ENCODE results near the gene LRRN2. TPM values are rescaled to one million over a fixed set of nuclear protein-coding genes. Genes with fewer than 3 reads are reported as not detected.
"Not testable (repeated sequence)": the region's sequence is repeated elsewhere in the genome, so short reads cannot be mapped to it uniquely, and the experiment has no call there.

The LRRN2 gene
- 7.7 TPM for total RNA-seq

DNA sequence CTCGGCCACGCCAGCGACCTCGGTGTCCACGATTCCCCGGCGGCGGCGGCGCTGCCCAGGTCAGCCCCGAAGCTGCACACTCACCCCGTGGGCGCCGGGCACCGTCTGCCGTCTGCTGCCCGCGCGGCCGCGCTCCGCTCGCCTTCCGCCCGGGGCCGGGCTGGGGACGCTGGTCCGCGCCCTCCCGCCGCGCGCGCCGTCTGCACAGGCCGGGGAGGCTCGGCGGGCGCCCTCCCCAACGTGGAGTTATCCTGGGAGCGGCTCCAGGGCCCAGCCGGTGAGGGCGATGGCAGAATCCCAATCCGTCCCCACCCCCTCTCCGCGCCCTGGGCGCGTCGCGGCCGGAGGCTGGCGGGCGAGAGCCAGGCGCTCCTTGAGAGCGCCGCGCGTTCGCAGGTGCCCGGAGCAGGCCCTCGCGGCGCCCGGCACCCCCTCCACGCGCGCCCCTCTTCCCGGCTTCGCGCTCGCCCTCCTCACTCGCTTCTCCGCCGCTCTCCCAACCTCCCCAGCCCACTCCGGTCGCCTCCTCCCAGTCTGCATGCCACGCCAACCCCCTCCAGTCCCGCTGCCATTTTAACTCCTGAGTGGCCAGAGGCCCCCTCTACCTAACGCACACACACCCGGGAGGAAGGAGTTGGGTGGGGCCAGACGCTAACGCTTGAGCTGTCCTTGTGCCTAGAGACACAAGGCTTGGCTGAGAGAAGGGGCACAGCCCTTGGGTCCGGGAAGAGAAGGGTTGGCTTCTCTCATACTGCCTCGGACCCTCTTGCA lies at the start of gene LRRN2:
LRRN2 (minus strand) TSS at position 503 of the 771 bp plus-strand sequence. CDS start 65,746 bp downstream, outside the sequence.
- DNase-seq (ENCODE audit: low spot score in 2 of 2) (peak; percentile 65 to 72), FAIRE-seq (no peak)

DNA sequence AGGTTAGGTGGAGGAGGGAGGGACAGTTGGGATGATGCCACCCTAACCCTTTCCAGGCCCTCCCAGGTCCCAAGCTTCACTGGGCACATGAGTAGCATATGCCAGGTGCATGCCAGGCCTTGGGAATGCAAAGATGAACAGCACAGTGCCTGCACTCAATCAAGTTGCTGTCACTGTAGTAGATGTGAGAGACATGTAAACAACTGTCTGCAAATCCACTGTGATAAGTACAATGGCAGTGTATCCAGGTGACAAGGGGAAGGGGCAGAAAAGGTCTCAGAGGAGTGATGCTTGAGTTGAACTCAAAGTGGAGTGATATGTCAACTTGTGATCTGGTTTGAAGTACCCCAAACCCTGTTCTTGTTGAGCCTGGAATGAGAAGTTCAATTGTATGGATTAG lies 49.5 kb upstream of the LRRN2 start:
- DNase-seq (ENCODE audit: low spot score in 2 of 2) (no peak), FAIRE-seq (no peak)

DNA sequence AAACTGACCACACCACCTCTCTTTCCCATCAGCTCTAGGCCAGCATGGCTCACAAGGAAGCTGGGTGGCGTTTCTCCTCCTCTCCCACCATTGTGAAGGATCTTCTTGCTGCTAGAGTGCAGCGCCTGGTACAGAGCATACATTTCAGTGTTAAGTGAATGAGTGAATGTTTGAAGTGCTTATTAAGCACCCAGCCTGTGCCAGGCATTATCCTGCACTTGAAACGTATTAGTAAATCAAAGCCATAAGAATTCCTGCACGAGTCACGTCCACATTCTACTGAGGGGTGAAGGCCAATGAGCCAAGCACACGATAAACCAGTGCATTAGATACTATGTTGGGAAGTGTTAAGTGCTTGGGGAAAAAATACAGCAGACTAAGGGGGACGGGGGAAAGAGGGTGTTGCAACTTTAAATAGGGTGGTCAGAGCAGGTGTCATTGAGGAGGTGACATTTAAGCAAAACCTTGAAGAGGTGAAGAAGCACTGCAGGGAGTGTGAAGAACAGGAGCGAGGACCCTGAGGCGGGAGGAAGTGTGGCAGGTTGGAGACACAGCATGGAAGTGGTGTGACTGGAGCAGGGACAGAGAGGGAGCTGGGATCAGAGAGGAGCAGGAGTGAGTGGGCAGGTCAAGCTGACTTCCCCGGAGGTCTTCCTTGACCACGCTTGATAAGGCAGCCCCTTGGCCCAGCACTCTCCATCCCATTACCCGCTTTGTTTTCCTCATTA lies 48.5 kb upstream of the LRRN2 start:
- FAIRE-seq: no peak
- DNase-seq (ENCODE audit: low spot score in 2 of 2): no peak

DNA sequence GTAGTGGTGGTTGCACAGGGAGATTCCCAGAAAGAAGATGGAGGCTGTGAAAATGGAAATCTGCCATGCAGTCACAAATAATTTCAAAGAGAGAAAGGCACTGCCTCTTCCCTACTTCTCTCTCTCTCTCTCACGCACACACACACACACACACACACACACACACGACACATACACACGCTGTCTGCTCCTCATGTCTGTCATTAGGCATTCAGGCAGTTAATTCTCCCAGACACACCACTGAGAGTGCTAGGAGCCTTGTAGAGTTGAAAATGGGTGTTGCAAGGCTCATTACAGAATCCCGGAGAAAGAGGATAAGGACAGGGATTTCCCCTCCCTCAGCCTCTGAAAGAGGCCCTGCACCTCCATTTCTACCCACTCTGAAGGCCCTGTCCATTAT lies 47.8 kb upstream of the LRRN2 start:
- FAIRE-seq (no peak), DNase-seq (ENCODE audit: low spot score in 2 of 2) (no peak)

DNA sequence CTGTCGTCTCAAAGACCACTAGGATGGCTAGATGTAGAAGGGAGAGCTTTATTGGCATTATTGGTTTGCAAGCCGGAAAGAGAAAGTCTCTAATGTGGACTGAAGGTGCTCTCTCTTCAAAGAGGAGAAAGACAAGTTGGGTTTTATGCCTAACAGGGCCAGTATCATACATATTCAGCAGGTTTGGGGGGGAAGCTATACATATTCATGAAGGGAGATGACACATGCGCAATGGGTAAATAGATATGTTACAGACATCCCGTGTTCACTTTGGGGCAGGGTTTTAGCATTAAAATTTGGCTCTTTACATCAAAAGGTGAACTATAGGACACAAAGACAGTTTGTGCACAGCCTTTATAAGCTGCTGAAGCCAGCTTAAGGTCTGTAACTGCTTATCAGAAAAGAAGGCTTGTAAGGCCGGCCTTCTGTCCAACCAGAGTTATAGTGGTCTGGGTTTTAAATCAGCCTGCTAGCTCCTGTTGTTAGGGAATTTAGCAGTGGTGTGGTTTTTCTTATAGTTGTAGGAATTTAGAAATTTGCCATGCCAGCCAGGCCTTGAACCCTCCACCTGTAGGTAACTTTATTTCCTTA lies 46.5 kb upstream of the LRRN2 start:
- DNase-seq (ENCODE audit: low spot score in 2 of 2) (no peak), FAIRE-seq (no peak)

DNA sequence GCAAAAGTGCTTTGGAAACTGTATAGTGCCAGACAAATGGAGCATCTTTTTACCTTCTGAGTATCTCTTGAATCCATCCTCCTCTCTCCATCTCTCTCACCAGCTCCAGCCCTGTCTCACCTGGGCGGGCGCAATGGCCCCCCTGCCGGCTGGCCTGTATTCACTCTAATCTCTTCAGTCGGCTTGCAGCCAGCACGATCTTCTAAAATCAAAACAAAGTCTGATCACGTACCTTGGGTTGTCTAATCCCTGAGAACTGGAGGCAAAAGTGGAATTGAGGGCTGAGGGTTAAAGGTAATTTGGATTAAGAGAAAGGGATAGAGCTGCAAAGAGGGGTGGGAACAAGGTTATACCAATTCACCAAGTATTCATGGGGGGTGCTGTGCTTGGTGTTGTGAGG lies 46.0 kb upstream of the LRRN2 start:
- DNase-seq (ENCODE audit: low spot score in 2 of 2) (no peak), FAIRE-seq (no peak)

DNA sequence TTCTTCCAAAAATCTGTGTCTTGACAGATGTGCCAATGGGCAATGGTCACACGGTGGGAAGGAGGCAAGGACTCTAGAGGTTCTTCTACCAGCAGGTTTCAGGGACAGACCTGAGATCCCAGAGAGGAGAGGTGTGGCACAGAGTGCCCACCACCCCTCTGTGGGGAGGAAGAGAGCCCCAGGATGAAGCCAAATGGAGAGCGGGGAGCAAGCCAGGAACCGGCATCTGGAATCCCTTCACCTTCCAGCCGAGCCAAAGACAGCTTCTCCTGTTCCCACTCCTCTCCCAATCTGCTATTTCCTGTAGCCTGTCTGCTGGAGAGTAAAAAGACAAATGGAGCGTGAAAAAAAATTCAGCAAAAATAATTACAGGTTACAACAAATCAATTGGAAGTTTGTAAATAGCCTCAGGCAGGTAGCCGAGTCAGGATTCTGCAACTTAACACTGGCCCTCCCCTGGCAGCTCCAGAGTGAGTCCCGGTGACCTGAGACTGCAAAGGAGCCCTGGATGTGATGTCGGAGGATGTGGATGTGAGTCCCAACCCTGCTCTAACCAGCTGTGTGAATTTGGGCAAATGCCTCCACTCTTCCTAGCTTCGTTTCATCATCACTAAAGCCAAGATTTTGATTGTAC lies 45.4 kb upstream of the LRRN2 start:
- FAIRE-seq: no peak
- DNase-seq (ENCODE audit: low spot score in 2 of 2): no peak

DNA sequence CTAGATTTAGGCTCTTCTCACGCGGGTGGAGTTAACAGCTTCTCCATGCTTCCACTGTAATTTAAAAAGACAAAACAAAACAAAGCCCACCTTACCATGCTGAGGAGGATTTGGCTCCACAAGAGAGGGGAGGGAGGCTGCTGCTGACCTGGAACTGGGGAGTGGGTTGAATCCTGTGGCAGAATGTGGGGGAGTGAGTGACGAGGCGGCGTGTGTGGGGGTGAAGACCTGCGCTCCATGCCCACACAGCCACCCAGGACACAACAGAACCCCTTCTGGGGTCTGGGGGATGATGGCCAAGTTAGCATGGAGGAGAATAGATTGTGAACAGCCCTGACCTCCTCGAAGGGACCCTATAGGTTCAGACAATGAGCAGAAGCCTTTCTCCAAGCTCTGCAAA lies 44.0 kb upstream of the LRRN2 start:
- DNase-seq (ENCODE audit: low spot score in 2 of 2) (no peak), FAIRE-seq (no peak)

DNA sequence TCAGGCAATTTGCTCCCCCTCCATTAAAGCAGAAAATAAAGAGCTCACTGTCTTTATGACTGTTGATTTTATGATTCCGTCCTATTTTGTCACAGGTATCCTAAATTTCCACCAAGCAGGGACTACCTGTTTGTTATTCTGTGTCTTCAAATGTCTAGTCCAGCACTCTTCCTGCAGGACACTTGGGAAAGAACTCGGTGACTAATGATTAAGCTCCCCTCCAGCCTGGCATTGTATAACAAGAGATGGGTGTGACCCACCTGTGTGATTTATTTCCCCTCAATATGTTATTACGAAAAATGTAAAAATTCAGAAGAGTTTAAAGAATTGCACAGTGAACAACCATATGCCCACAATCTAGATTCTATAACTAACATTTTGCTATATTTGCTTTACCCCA lies 42.9 kb upstream of the LRRN2 start:
- DNase-seq (ENCODE audit: low spot score in 2 of 2) (no peak), FAIRE-seq (no peak)

DNA sequence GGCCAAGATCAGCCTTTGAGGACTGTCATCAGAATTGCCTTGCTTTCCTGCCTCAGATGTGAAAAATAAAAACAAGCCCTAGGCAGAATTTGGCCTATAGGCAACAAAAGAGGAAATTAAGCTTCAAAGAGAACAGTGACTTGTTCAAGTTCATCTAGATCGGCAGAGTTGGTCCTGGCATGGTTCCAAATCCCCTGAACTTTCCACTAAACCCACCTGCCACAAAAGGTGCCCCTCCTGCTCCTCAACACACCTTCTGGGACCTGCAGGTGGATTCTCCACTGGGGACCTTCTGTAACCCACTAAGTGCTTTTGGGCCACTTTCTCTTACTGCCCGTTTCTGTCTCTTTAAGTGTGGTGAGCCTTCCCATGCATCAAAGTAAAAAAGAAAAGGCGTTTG lies 42.5 kb upstream of the LRRN2 start:
- no peak for FAIRE-seq
- no peak for DNase-seq (ENCODE audit: low spot score in 2 of 2)

DNA sequence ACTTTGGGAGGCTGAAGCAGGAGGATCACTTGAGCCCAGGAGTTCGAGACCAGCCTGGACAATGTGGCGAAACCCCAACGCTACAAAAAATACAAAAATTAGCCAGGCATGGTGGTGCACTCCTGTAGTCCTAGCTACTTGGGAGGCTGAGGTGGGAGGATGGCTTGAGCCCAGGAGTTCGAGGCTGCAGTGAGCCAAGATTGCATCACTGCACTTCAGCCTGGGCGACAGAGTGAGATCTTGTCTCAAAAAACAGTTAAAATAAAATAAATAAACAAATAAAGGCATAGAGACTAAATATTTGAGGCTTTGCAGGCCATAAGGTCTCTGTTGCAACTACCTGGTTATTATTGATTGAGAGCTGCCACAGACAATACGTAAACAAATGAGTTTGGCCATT lies 41.9 kb upstream of the LRRN2 start:
- not testable (repeated sequence) for FAIRE-seq; DNase-seq (ENCODE audit: low spot score in 2 of 2)

DNA sequence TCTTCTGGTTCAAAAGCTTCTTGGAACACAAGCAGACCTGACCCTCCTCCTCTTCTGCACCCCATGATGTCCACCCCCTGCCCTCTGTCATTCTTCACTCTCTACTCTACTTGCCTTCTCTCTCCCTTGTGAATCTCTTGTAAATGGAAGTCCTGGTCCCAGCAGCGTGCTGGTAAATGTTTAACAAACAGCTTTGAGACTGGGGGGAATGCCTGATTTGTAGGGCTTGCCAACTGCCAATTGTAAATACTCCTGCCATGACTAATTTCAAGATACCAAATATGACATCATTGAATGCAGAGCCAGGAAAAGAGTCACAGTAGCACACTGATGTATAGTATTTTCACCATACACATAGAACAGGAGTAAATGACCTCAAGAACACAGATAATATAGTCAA lies 40.9 kb upstream of the LRRN2 start:
- DNase-seq (ENCODE audit: low spot score in 2 of 2): no peak
- no peak for FAIRE-seq

DNA sequence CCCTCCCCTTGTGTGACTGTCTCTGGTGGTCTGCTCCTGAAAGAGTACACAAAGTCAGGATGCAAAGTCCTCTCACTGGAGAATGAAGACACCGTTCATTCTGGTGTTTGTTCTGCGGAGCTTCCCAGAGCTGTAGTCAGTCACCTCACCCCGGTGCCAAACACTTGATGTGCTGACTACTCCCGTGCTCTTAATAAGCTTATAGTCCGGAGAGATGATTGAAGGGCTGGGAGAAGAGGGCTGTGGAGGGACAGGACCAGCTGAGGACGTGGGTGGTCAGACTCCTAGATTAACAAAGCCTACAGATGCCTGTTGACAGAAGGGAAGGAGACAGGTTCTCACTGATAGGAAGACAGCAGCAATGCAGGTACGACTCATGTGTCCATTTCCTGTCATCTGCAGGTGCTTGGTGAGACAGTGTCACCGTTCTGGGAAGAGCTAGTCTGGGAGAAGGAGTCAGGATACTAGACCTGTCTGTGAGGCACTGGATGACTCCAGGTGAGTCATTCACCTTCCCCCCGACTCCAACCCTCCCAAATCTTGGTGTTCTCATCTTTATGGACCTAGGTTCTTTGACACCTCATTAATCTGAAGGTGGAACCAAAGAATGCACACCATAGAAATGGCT lies 40.4 kb upstream of the LRRN2 start:
- FAIRE-seq (no peak), DNase-seq (ENCODE audit: low spot score in 2 of 2) (no peak)

DNA sequence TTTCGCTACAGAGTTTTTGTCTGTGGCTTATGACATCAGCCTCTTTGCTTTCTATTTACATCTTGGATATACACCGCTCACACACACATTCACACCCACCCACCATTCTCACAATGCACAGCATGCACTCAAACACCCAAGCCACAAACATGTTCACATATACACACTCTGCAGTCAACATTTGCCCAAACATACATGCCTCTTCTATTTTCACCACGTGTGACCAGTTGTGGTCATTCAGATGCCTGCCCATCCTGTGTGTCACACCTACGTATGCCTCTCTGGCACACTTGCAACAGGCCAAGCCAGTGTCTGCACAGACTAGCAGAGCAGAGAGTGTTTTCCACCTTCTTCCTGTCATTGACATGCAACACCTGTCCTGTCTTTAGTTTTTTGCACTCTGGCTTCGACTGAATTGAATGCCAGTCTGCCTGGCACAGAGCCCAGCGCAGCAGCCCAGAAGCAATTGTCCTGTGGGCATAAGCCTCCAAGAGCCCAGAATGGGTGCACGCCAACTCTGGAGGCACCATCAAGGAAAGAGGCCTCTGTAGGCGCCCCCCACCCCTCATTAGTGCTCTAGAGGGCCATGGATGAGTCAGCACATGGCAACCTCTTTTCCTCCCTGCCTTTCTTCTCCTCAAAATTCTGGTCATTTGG lies 37.7 kb upstream of the LRRN2 start:
- peak; percentile 12 to 42 for DNase-seq (ENCODE audit: low spot score in 2 of 2)
- FAIRE-seq: no peak

DNA sequence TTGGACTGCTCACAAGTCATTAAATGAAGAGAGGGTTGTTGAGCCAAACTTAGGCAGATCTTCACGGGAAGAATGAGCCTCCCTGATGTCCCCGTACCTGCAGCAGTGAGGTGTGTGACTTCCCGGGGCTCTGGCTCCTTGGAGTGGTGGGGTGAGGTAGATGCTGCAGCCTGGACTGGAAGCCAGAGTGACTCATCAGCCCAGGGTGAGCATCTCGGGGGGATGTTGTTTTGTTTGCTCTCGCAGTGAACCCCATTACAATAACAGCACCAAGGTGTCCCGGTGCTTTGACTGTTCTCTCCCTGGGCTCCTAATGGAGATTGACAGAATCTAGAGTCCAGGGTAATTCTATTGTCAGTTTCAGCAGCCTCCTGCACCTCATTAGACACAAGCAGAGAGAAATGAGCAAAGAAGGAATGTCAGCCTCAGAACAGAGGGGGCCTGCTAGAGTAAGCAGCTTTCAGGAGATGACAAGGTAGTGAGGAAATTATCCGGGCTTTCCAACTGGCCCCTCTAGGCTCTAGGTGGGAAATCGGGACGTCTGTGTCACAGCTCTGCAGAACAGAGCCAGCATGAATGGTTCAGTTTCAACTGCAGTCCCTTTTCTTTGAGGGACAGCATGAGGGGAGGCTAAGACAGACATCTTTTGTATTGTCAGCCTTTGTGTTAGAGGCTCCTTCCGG lies 36.0 kb upstream of the LRRN2 start:
- DNase-seq (ENCODE audit: low spot score in 2 of 2) (no peak), FAIRE-seq (no peak)

DNA sequence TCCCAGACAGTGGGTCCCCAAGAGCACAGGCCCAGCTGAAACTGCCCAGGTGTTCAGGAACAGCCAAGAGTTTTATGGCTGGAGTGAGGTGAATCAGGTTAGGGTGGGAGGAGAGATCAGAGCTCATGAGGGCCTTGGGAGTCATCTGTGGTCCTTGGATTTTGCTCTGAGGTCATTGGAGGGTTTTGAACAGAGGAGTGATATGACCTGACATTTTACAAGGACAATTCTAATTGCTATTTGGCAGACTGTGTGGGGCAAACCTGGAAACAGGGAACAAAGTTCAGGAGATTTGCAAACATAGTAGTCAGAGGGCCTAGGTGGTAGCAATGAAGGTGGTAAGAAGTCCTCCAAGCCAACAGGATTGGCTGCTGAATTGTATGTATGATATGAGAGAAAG lies 31.1 kb upstream of the LRRN2 start:
- FAIRE-seq (no peak), DNase-seq (ENCODE audit: low spot score in 2 of 2) (no peak)

DNA sequence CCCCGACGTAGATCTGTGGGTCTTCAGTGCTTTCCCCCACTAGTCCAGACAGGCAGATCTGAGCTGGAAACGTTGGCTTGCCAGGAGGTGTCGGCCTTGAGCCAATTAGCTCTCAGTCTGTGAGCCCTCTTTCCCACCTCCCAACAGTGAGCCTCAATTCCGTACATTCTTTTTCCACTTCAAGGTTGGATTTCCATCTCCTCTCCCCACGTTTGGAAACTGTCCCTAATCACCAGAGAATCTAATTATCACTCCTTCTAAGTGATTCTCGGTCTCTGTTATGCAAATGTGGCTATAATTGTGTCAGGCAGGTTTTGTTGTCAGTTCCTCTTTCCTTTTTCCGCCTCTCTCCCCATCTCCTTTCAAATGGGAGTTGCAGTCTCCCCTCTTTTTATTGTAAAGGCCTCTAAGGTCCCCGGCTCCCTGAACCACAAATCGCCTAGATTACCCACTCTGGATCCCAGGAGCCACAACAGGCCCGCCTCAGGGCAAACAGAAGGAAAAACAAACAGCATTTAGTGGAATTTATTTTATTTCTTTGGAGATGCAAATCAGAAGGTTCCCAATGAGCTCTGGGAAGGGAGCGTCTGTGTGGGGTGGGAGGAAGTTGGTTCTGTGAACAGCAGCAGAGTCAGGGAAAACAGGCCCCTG lies 29.4 kb upstream of the LRRN2 start:
- FAIRE-seq: no peak
- no peak for DNase-seq (ENCODE audit: low spot score in 2 of 2)

DNA sequence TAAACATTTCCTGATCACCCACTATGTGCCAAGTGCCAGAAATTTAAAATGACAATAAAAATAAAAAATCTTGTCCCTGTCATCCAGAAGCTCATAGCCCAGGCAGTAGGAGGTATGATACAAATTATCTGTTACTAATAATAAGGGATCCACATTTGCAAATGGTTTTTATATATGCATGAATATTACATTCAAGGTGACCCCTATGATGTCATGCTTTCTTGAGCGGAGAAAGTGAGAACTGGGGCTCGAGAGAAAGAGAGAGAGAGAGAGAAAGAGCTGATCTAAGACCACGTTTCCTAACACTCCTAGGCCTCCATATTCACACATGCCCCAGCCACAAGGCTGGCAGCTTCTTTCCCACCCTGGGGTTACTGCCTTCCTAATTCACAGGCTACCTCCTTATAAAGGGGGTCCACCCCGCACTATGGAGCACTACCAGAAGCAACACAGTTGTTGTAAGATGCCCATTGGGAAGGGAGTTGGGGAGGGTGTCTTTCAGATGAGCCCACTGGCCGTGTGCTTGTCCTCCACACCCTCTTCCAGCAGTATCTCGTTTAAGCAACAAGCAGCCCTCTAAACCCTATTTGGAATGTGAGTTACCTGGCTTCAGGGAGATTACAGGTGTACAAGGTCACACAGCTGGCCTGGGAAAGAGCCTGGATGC lies 28.8 kb upstream of the LRRN2 start:
- no peak for DNase-seq (ENCODE audit: low spot score in 2 of 2)
- FAIRE-seq: no peak

DNA sequence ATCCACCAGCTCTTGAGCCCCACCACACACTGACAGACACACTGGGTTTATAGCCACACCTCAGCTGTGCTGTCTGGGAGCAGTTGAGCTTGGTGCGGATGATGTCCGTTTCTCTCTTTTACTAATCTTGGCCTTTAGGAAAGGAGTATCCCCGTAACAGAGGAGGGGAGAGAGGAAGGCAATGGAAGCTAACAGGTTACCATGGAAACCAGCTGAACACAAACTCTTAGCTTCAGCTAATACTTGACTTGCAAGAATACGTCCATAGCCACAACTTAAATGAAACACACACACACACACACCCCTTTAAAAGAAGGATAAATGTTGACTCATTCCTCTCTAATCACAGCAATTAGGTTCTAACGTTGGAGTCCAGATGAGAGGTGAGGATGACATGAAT lies 28.0 kb upstream of the LRRN2 start:
- DNase-seq (ENCODE audit: low spot score in 2 of 2) (no peak), FAIRE-seq (no peak)
